KOPT-K1 (cell line): ENCODE data around the gene PRRG4.
"Not testable (repeated sequence)": the region's sequence is repeated elsewhere in the genome, so short reads cannot be mapped to it uniquely, and the experiment has no call there.

Experiments used
- H3K27ac ChIP-seq: fragments of 200-600 bp; sonication (generic); 2 replicates; pipeline ENCODE4 v1.5.1; 2016; ENCODE audit warnings: antibody characterized with exemption, mild to moderate bottlenecking, low read depth, low read length; ENCODE audit not compliant: poor library complexity, severe bottlenecking
- H3K36me3 ChIP-seq: fragments of 200-600 bp; sonication (generic); 2 replicates; pipeline ENCODE4 v1.5.1; 2017; ENCODE audit warnings: antibody characterized with exemption, mild to moderate bottlenecking, low read length, moderate library complexity; ENCODE audit not compliant: insufficient read depth
- H3K9me3 ChIP-seq: fragments of 200-600 bp; sonication (generic); 2 replicates; pipeline ENCODE4 v1.5.1; 2017; ENCODE audit warnings: antibody characterized with exemption, low read length, mild to moderate bottlenecking; ENCODE audit not compliant: insufficient read depth, poor library complexity, severe bottlenecking

The PRRG4 gene

DNA sequence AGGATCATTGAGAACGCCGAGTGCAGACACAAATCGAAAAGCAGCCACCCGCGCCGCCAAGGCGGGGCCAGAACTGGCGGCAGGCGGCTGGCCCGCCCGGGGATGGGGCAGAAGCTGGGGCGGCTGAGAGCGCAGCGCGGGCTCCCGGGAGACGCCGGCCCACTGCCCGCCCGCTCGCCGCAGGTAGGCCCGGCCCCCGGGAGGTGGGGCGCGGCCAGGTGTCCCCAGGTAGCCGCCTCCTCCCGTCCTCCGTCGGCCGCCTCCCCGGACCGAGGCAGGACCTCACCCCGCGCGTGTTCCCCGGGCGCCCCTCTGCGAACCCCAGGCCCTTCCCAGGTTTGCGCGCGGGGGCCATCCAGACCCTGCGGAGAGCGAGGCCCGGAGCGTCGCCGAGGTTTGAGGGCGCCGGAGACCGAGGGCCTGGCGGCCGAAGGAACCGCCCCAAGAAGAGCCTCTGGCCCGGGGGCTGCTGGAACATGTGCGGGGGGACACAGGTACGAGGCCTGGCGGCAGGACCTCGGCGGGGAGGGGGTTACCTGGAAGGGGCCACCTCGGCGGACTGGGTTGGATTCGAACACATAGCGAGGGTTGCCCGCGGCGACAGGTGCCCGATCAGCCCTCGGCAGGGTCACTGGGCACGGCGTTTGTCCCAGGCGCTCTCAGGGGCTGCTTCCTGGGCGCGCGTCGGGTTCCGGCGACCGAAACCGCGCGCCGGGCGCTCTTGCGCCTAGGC lies at the start of gene PRRG4:
Gene PRRG4, plus strand, starts transcription at position 248 of the 733 bp plus-strand sequence. CDS start 603 bp downstream, outside the sequence.
- Histone ChIP-seq H3K9me3 (no peaks in the 10 kb centered on the region), H3K27ac (peak within 1 kb of the TSS; percentile 73), H3K36me3 (no peaks in the 10 kb centered on the region)

DNA sequence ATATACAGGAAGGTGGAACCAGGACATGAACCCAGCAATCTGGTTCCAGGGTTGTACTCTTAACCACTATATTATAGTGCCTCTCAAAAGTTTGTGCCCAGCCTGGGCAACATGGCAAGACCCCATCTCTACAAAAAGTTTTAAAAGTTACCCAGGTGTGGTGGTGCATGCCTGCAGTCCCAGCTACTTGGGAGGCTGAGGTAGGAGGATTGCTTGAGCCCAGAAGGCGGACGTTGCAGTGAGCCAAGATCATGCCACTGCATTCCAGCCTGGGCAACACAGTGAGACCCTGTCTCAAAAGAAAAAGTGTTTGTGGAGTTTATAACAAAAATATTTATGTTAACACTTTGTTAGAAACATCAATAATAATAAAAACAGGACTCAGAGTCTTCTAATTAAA lies 48.9 kb upstream of the PRRG4 start:
- not testable (repeated sequence) for H3K36me3 ChIP-seq, H3K27ac ChIP-seq, H3K9me3 ChIP-seq

DNA sequence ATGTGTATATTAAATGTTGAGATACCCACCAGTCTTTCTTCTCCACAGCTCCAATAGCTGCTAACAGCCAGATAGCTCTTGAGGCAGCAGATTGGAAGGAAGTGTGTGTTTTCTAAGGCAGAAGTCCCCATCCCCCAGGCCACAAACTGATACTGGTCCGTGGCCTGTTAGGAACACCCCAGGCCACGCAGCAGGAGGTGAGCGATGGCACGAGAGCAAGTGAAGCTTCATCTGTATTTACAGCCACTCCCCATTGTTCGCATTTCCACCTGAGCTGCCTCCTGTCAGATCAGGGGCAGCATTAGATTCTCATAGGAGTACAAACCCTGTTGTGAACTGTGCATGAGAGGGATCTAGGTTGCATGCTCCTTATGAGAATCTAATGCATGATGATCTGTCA lies 48.0 kb upstream of the PRRG4 start:
- Histone ChIP-seq H3K27ac (no peak overlapping the region), H3K36me3 (no peaks in the 10 kb centered on the region), H3K9me3 (no peaks in the 10 kb centered on the region)

DNA sequence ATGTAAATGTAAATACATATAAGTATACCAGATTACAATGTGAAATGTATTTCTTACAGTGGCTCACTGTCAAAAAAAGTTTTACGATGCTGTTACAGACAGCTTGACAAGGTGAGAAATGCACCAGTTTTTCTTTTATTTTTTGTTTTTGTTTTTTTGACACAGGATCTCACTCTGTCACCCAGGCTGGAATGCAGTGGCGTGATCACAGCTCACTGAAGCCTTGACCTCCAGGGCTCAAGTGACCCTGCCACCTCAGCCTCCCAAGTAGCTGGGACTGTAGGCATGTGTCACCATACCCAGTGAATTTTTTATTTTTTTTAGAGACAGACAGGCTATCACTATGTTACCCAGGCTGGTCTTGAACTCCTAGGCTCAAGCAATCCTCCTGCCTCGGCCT lies 44.5 kb upstream of the PRRG4 start:
- no peak overlapping the region for H3K27ac ChIP-seq
- H3K9me3 ChIP-seq, result no peaks in the 10 kb centered on the region
- no peaks in the 10 kb centered on the region for H3K36me3 ChIP-seq

DNA sequence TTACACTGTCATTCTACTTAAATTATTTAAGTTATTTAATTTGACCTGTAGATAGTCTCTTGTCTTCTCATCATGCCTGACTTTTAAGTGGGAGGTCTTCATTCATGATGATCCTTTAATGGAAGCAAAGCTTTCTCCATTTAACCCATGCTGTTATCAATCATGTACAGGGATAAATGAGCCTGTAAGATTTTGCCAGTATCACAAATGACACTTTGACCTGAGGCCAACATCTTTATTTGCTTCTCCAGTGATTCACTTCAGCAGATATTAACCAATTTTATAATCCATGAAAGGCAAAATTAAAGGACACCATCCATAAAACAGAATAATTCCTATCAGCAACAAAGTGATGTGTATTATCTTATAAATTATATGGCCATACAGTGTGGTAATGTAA lies 42.9 kb upstream of the PRRG4 start:
- Histone ChIP-seq H3K36me3 (no peaks in the 10 kb centered on the region), H3K27ac (no peak overlapping the region)

DNA sequence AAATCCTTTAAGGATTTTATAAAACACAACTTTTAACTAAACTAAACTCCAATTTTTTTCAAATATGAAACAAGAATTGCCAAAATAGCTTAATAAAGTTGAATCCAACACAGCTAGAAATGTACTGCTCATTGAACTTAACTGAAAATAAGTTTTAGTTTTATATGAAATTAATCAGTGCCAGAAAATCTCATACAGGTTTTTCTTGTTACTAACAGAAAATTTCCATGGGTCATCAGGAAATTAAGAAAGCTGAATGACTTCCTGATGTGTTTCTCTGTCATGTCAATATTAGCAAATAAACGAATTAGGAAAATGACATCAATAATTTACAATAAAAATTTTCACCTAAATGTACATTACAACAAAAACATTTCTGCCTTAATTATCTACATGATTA lies 38.8 kb upstream of the PRRG4 start:
- no peaks in the 10 kb centered on the region for H3K36me3 ChIP-seq
- no peak overlapping the region for H3K27ac ChIP-seq
- no peaks in the 10 kb centered on the region for H3K9me3 ChIP-seq

More for the DNA sequence above, 42.9 kb upstream of the PRRG4 start:
- no peaks in the 10 kb centered on the region for H3K9me3 ChIP-seq

DNA sequence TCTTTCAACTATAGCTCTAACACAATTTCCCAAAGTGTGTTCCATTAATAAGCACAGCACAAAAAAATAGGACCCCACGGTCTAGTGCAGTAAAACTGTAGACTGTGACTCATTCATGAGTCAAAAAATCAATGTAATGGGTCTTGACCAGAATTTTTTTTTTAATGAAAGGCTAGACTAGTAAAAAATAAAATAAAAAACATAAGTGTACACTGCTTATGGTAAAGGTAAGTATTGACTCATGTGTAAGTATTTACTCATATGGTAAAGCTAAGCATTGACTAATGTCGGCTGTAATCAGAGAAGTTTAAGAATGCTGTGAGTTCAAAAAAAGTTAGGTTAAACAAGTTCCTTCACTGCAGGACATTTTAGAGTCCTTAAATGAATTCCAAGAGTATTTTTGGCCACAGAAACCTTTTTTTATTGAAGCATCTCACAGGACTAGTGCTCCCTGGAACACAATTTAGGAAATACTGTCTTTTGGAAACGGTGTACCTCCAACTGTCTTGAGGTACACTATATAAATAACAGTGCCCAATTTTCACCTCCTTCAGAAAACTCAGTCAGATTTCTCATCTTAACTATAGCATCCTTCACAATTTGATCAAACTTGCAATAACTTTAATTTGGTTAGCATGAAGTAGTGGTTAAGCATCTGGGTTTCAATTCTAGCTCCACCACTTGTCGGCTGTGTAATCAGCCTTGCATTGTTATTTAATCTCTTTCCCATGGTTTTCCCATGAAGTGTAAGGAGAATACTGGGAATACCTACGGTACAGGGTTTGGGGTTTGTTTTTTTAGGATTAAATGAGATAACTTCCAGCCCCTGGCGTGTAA lies 37.4 kb upstream of the PRRG4 start:
- no peak overlapping the region for H3K27ac ChIP-seq
- no peaks in the 10 kb centered on the region for H3K36me3 ChIP-seq
- H3K9me3 ChIP-seq, result no peaks in the 10 kb centered on the region

DNA sequence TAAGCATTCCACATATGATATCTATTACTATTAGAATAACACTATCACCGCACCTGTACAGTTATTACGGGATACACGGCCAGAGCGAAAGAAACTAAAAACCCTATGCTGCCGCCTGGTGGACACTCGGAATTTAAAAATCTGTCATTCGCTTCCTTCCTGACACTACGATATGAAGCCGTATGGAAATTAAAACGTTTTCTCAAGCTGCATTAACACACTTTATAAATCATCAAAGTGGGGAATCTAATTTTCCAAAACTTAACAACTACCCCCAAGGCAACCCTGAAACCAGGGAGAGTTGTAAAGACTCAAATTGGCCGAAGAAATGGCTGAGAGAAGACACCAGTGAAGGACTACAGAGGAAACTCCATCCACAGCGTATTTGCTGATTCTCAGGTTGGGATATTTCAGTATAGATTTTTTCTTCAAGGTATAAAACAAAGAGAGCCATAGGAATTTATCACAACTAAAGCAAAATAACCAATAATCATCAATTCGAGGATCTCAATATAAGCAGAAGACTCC lies 36.7 kb upstream of the PRRG4 start:
- no peaks in the 10 kb centered on the region for H3K9me3 ChIP-seq
- H3K27ac ChIP-seq, result no peak overlapping the region
- H3K36me3 ChIP-seq, result no peaks in the 10 kb centered on the region

DNA sequence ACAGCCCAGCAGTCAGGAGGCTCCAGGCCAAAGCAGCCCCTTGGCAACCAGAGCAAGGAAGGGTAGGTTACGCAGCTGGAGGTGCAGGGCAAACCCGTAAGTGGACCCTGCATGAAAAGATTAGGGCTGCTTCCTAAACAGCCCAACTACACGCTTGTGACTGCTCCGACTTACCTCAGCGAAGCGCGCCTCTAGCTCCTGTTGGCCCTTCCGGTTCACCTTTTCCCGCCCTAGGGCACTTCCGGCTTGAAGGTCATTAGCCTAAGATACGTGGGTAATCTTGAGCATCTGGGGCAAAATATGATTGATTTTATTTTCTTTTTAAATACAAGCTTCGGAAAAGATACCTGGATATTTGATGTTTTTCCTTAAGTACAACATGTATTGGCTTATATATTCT lies 35.3 kb upstream of the PRRG4 start, which contains the start of gene CCDC73:
Gene CCDC73, minus strand, starts transcription at position 224 of the 400 bp plus-strand sequence. CDS start 34,419 bp downstream, outside the sequence.
- H3K36me3 ChIP-seq, result no peaks in the 10 kb centered on the region
- H3K27ac ChIP-seq, result no peak within 1 kb of the TSS
- no peaks in the 10 kb centered on the region for H3K9me3 ChIP-seq

DNA sequence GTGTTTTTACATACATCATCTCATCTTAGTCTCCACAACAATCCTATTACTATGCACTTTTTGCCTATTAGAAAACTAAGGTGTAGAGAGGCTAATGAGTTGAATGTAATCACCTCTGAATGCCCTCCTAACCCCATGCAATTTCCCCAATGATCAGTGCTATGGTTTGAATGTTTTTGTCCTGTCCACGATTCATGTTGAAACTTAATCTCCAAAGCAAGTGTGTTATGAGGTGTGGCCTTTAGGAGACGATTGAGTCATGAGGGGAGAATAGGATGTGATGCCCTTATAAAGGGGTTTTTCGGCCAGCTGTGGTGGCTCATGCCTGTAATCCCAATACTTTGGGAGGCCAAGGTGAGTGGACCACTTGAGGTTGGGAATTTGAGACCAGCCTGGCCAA lies 33.3 kb upstream of the PRRG4 start:
- no peak overlapping the region for H3K27ac ChIP-seq
- no peaks in the 10 kb centered on the region for H3K9me3 ChIP-seq
- H3K36me3 ChIP-seq, result no peaks in the 10 kb centered on the region

DNA sequence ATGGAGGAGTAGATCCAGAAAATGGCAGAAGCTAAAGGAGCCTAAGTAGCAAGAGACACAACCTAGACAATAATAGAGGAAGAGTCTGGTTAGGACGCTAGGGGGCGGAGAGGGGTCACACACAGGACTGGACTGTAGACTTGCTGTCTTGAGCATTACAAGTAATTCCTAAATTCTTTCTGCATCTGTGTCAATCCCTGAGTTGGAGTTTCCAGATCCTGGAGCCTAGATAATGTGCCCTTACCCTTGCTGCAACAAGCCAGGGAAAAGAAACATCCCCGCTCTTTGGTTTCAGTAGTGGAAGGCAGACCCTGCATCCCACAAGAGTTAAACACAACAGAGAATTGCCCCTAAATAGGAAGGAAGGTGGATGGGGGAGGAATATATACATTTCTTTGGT lies 20.4 kb upstream of the PRRG4 start:
- Histone ChIP-seq H3K36me3 (no peaks in the 10 kb centered on the region), H3K27ac (no peak overlapping the region), H3K9me3 (no peaks in the 10 kb centered on the region)

DNA sequence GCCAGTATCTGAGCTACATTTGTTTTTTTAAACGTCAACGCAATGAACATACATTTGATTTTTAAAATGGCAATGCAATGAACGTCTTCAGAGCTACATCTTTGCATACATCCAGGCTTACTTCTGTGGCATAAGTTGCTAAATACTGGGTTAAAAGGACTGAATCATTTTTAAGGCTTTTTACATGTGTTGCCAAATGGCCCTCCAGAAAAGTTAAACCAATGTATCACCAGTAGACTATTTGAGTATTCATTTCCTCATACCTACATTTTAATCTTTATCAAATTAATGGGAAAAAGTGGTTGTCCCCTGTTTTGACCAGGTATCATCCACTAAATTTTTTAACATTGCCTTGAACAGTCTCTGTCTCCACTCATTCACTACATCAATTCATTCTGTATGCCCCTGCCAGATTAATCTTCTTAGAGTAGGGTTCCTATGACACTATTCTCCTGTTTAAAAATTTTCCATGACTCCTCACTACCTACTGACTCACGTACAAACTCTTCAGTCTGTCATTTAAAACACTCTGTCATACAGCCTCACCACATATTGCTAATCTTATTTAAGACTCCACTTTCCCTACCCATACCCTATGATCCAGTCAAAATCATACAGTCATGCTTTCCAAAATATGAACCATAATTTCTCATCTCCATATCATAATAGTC lies 12.4 kb upstream of the PRRG4 start:
- Histone ChIP-seq H3K9me3 (no peaks in the 10 kb centered on the region), H3K27ac (no peak overlapping the region), H3K36me3 (no peaks in the 10 kb centered on the region)

DNA sequence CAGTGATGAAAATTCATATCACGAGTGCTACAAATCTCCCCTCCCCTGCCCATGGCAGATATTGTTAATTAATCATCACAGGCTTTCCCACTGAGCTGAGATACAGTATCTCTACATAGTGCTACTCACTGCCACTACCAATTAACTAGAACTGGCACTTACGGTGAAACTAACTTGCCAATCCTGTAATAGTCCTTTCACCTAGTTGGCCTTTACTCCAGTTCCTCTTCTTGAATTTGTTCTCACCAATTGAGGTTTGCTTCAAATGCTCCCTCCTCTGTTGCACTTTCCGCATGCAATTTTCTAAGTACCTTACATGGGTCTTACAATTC lies 11.9 kb upstream of the PRRG4 start:
- Histone ChIP-seq H3K36me3 (no peaks in the 10 kb centered on the region), H3K9me3 (no peaks in the 10 kb centered on the region), H3K27ac (no peak overlapping the region)

DNA sequence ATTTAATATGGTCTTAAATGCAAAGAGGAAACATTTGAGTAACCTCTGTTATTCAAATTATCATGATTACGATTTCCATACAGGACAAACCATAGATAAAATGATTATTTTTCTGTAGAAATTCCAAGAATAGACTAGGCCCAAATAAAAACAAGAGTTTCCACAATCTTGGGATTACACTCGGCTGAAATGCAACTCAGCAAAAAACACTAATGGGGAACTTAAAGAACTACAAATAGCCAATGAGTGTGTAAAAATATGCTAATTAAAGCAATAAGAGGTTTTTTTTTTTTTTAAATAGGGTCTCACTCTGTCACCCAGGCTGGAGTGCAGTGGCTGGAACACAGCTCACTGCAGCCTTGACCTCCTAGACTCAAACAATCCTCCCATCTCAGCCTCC lies 10.5 kb upstream of the PRRG4 start:
- H3K36me3 ChIP-seq, result no peaks in the 10 kb centered on the region
- H3K9me3 ChIP-seq, result no peaks in the 10 kb centered on the region
- no peak overlapping the region for H3K27ac ChIP-seq

DNA sequence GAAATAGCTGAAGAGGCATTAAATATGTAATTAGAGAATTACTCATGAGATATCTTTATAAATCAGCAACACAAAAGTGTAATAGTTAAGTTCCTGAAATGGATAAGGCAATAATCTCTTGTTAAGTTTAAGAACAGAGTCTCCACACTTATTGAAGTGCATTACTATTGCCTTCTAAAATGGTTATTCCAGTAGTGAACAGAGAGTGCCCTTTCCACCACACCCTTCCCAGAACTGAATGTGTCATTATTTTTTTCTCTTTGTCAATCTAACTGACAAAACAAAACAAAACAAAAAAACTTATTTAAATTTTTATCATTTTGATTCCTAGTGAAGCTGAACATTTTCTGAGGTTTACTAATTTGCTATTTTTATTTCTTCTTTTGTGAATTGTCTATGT lies 9.2 kb upstream of the PRRG4 start:
- Histone ChIP-seq H3K9me3 (no peaks in the 10 kb centered on the region), H3K27ac (no peak overlapping the region), H3K36me3 (no peaks in the 10 kb centered on the region)
